Measurements from ENCODE around the gene GADD45A. TPM values are rescaled to one million over a fixed set of nuclear protein-coding genes. Genes with fewer than 3 reads are reported as not detected.

Gene GADD45A
- polyA plus RNA-seq, 3 donors = 7.5 to 14.3 (median 9.6) TPM

DNA sequence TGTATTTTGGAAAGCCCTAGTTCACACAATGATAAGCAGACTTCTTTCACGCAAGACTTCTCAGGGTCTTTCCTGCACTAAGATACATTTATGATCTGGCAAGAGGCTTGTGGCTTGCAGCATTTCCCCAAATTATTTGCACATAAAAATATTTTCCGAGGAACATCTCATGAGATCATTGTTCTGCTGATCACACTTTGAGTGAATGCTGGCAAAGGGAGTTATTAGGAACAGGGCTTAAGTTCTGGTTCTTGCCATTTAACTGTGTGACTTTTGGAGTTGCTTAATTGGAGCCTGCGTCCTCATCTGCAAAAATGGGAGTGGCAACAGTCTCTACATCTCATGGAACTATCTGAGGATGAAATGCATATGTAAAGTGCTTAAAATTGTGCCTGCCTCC lies 50.2 kb downstream of the GADD45A start:
- no peaks in the 10 kb centered on the region for H3K79me2 ChIP-seq (ENCODE audit: insufficient read depth, low read length)
- no peaks in the 10 kb centered on the region for H3K9me3 Mint-ChIP-seq
- H3K4me1 ChIP-seq (ENCODE audit: control insufficient read depth in 1 of 2, insufficient read depth in 2 of 2, low read length in 2 of 2) = peaks cover 18 to 20% of the 10 kb centered on the region in 2 donors
- 0% methylated on average over 1 of the region's 3 CpGs for WGBS (ENCODE audit: insufficient coverage)
- no peaks in the 10 kb centered on the region for H3K27me3 ChIP-seq (ENCODE audit: control insufficient read depth in 2 of 2, insufficient read depth in 2 of 2, low read length in 2 of 2)
- no peaks in the 10 kb centered on the region for H3K9me3 ChIP-seq (replicated peaks in 1 of 2; ENCODE audit: control insufficient read depth in 1 of 2, insufficient read depth in 1 of 2, low read length in 2 of 2)
- H4K20me1 ChIP-seq (ENCODE audit: insufficient read depth, low read length) = no peaks in the 10 kb centered on the region
- H3K36me3 Mint-ChIP-seq = no peaks in the 10 kb centered on the region
- no peak overlapping the region for H3K4me3 Mint-ChIP-seq
- no peak overlapping the region for H2AFZ ChIP-seq (ENCODE audit: insufficient read depth, low read depth, low read length, poor library complexity, severe bottlenecking)
- H3K4me2 ChIP-seq (replicated peaks; ENCODE audit: extremely low read depth, low read length, poor library complexity, severe bottlenecking) = no peak overlapping the region
- H3K4me1 Mint-ChIP-seq = peaks cover 45% of the 10 kb centered on the region
- no peak overlapping the region for H3K4me3 ChIP-seq (replicated peaks in 1 of 3; ENCODE audit: low read depth in 2 of 3, low read length in 3 of 3)
- H3K9ac ChIP-seq (ENCODE audit: insufficient read depth, low read length, poor library complexity, severe bottlenecking) = no peak overlapping the region
- intact Hi-C loops (cut with micrococcal nuclease) = loop anchor here in 1 of 2 donors (5.0 kb wide), 1 partner anchor 48 kb away; the partner anchor contains the start of gene GADD45A
- no peaks in the 10 kb centered on the region for H3K36me3 ChIP-seq (replicated peaks in 1 of 2; ENCODE audit: control insufficient read depth in 1 of 2, insufficient read depth in 2 of 2, low read length in 2 of 2)
- H3K27ac Mint-ChIP-seq = no peak overlapping the region
- H3K27me3 Mint-ChIP-seq (ENCODE audit: low read depth in 3 of 3) = peaks cover 0 to 1% (median 0%) of the 10 kb centered on the region in 3 donors
- no peak overlapping the region for H3K27ac ChIP-seq (ENCODE audit: low read depth in 1 of 2, low read length in 2 of 2)
- TF ChIP-seq, protein P1, sequence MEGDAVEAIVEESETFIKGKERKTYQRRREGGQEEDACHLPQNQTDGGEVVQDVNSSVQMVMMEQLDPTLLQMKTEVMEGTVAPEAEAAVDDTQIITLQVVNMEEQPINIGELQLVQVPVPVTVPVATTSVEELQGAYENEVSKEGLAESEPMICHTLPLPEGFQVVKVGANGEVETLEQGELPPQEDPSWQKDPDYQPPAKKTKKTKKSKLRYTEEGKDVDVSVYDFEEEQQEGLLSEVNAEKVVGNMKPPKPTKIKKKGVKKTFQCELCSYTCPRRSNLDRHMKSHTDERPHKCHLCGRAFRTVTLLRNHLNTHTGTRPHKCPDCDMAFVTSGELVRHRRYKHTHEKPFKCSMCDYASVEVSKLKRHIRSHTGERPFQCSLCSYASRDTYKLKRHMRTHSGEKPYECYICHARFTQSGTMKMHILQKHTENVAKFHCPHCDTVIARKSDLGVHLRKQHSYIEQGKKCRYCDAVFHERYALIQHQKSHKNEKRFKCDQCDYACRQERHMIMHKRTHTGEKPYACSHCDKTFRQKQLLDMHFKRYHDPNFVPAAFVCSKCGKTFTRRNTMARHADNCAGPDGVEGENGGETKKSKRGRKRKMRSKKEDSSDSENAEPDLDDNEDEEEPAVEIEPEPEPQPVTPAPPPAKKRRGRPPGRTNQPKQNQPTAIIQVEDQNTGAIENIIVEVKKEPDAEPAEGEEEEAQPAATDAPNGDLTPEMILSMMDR (IDR thresholded peaks at IDR 0.05) = no peak
- DNase-seq = no peak

DNA sequence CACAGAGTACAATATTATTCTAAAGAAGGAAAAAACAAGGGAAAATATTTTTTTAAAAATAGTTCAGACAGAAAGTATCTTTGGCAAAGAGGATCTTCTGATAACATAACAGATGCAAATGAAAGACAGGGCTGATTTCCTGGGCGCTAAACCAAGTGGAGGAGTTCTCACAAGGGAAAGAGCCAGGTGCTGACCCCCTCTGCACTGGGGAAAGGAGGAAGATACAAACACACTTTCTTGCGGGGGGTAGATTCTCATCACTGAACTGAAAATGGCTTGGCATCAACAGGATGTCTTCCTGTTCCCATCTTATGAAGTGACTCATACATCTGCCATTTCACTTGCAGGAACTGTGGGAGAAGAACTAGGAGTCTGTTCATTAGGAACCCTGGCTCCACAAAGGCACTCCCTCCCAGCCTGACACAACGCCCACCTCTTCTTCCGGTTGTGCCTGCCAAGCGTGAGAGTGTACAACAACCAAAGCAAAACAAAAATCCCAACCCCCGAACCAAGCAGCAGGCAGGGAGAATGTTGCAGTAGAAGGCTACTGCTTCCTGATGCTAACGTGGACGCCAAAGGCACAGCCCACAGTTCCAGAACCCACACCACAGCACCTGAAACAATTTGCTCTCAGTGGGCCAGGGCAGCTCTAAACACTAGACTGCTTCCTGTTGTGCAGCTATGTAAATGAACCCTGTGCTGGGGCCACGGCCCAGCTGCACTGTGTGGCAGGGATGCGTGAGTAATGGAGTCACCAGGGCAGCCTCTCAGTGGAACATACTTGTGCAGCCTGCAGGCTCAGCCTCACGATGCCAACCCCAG lies 51.0 kb downstream of the GADD45A start:
- intact Hi-C loops (cut with micrococcal nuclease) = loop anchor here in 1 of 2 donors (5.0 kb wide), 1 partner anchor 49 kb away; the partner anchor contains the start of gene GADD45A

More for the DNA sequence above, 51.0 kb downstream of the GADD45A start:
- Histone ChIP-seq H3K9ac (ENCODE audit: insufficient read depth, low read length, poor library complexity, severe bottlenecking) (peak overlapping the region; percentile 11), H3K9me3 (replicated peaks in 1 of 2; ENCODE audit: control insufficient read depth in 1 of 2, insufficient read depth in 1 of 2, low read length in 2 of 2) (no peaks in the 10 kb centered on the region), H3K4me2 (replicated peaks; ENCODE audit: extremely low read depth, low read length, poor library complexity, severe bottlenecking) (peak overlapping the region; percentile 37), H3K36me3 (replicated peaks in 1 of 2; ENCODE audit: control insufficient read depth in 1 of 2, insufficient read depth in 2 of 2, low read length in 2 of 2) (no peaks in the 10 kb centered on the region), H4K20me1 (ENCODE audit: insufficient read depth, low read length) (no peaks in the 10 kb centered on the region), H3K79me2 (ENCODE audit: insufficient read depth, low read length) (no peaks in the 10 kb centered on the region), H3K27ac (ENCODE audit: low read depth in 1 of 2, low read length in 2 of 2) (no peak overlapping the region), H3K4me3 (replicated peaks in 1 of 3; ENCODE audit: low read depth in 2 of 3, low read length in 3 of 3) (peak overlapping the region in 1 of 3 experiments; percentile 46), H3K27me3 (ENCODE audit: control insufficient read depth in 2 of 2, insufficient read depth in 2 of 2, low read length in 2 of 2) (no peaks in the 10 kb centered on the region), H3K4me1 (ENCODE audit: control insufficient read depth in 1 of 2, insufficient read depth in 2 of 2, low read length in 2 of 2) (peaks cover 18 to 20% of the 10 kb centered on the region in 2 donors), H2AFZ (ENCODE audit: insufficient read depth, low read depth, low read length, poor library complexity, severe bottlenecking) (peak overlapping the region; percentile 68)
- H3K9me3 Mint-ChIP-seq = no peaks in the 10 kb centered on the region
- H3K36me3 Mint-ChIP-seq = no peaks in the 10 kb centered on the region
- peaks cover 0 to 1% (median 0%) of the 10 kb centered on the region in 3 donors for H3K27me3 Mint-ChIP-seq (ENCODE audit: low read depth in 3 of 3)
- 30% methylated on average over 5 of the region's 11 CpGs for WGBS (ENCODE audit: insufficient coverage)
- TF ChIP-seq, protein P1 (IDR thresholded peaks at IDR 0.05) = no peak
- peak overlapping the region; percentile 72 to 84 for H3K4me3 Mint-ChIP-seq
- peak overlapping the region in 6 of 7 donors; percentile 15 to 87 (median 52) for H3K27ac Mint-ChIP-seq
- peaks cover 45% of the 10 kb centered on the region for H3K4me1 Mint-ChIP-seq
- DNase-seq = peak; percentile 33 to 51 (median 33)
